ENCODE measurements around the gene CHRNA9. TPM values are rescaled to one million over a fixed set of nuclear protein-coding genes. Genes with fewer than 3 reads are reported as not detected.
A peak's percentile ranks its signal among the peaks of the same experiment; 100 is the strongest.

Gene CHRNA9
- total RNA-seq, 2 experiments from 2014 or later, result not detected

- Histone ChIP-seq H3K4me1 (ENCODE audit: insufficient read depth, low read length, poor library complexity, severe bottlenecking) (peaks cover 67% of the 10 kb centered on the region), H3K27ac (ENCODE audit: low read depth, low read length, poor library complexity, severe bottlenecking) (peak overlapping the region; percentile 98), H4K20me1 (ENCODE audit: insufficient read depth, low read length) (no peaks in the 10 kb centered on the region), H3K79me2 (ENCODE audit: insufficient read depth, low read depth, low read length) (no peaks in the 10 kb centered on the region; the same call in 1 of the 2 replicates), H3K9me3 (ENCODE audit: low read length) (peaks cover 13% of the 10 kb centered on the region), H3K4me2 (ENCODE audit: low read length) (peak overlapping the region; percentile 89), H3K4me3 (ENCODE audit: low read depth, low read length, poor library complexity, severe bottlenecking) (peak overlapping the region; percentile 11), H3K36me3 (ENCODE audit: insufficient read depth, low read length) (no peaks in the 10 kb centered on the region; the same call in 1 of the 2 replicates), H3K9me2 (ENCODE audit: insufficient read depth, low read length) (no peaks in the 10 kb centered on the region), H2AFZ (ENCODE audit: low read length) (peak overlapping the region; percentile 49)
- ChIA-PET POLR2A (interaction anchor here (0.5 to 1.3 kb wide), 6 partner anchors 12 to 219 kb away, joined by 3 to 8 read pairs (median 3); no protein-coding TSS in a partner anchor), CTCF (ENCODE audit: unreplicated experiment) (no interaction called here)
- no peak for TF ChIP-seq EZH2phosphoT487 (IDR thresholded peaks at IDR 0.05; ENCODE audit: borderline replicate concordance, low read depth, low read length)
- TF ChIP-seq, protein P1, sequence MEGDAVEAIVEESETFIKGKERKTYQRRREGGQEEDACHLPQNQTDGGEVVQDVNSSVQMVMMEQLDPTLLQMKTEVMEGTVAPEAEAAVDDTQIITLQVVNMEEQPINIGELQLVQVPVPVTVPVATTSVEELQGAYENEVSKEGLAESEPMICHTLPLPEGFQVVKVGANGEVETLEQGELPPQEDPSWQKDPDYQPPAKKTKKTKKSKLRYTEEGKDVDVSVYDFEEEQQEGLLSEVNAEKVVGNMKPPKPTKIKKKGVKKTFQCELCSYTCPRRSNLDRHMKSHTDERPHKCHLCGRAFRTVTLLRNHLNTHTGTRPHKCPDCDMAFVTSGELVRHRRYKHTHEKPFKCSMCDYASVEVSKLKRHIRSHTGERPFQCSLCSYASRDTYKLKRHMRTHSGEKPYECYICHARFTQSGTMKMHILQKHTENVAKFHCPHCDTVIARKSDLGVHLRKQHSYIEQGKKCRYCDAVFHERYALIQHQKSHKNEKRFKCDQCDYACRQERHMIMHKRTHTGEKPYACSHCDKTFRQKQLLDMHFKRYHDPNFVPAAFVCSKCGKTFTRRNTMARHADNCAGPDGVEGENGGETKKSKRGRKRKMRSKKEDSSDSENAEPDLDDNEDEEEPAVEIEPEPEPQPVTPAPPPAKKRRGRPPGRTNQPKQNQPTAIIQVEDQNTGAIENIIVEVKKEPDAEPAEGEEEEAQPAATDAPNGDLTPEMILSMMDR (conservative IDR thresholded peaks at IDR 0.05; ENCODE audit: low read length), result peak; percentile 58; the same call in 1 of the 2 replicates
- intact Hi-C loops (cut with micrococcal nuclease; ENCODE audit: unreplicated experiment), result loop anchor here (2.0 to 10.0 kb wide), 4 partner anchors 55 to 775 kb away; partner anchors contain the start of gene UGDH
- peak; percentile 63 for DNase-seq (ENCODE audit: low spot score)
- no TSS peak for BruUV-seq (replicated peaks)
Measured at GRCh38 chr4:40299811-40300292, 35.3 kb upstream of the CHRNA9 start.

- no TSS peak for BruUV-seq (replicated peaks)
- TF ChIP-seq, protein P1 (conservative IDR thresholded peaks at IDR 0.05; ENCODE audit: low read length), result 0 out of 2 replicates have a peak, but pooled peaks have one; percentile 31
- no peak for TF ChIP-seq EZH2phosphoT487 (IDR thresholded peaks at IDR 0.05; ENCODE audit: borderline replicate concordance, low read depth, low read length)
- peak overlapping the region; percentile 59 for H3K4me3 ChIP-seq (ENCODE audit: low read depth, low read length, poor library complexity, severe bottlenecking)
- CTCF ChIA-PET (ENCODE audit: unreplicated experiment), result interaction anchor here (1.2 kb wide), 1 partner anchor 78 kb away, joined by 3 read pairs; no protein-coding TSS in a partner anchor
- POLR2A ChIA-PET, result interaction anchor here (0.5 to 1.7 kb wide), 8 partner anchors 11 to 218 kb away, joined by 3 to 8 read pairs (median 3); no protein-coding TSS in a partner anchor
- H3K4me2 ChIP-seq (ENCODE audit: low read length), result peak overlapping the region; percentile 89
- H3K36me3 ChIP-seq (ENCODE audit: insufficient read depth, low read length), result no peaks in the 10 kb centered on the region; the same call in 1 of the 2 replicates
- peak overlapping the region; percentile 56 for H2AFZ ChIP-seq (ENCODE audit: low read length)
- peak; percentile 37 for DNase-seq (ENCODE audit: low spot score)
- no peaks in the 10 kb centered on the region for H3K9me2 ChIP-seq (ENCODE audit: insufficient read depth, low read length)
- H3K4me1 ChIP-seq (ENCODE audit: insufficient read depth, low read length, poor library complexity, severe bottlenecking), result peaks cover 74% of the 10 kb centered on the region
- H3K9me3 ChIP-seq (ENCODE audit: low read length), result peaks cover 11% of the 10 kb centered on the region
- H3K27ac ChIP-seq (ENCODE audit: low read depth, low read length, poor library complexity, severe bottlenecking), result peak overlapping the region; percentile 98
- no peaks in the 10 kb centered on the region for H4K20me1 ChIP-seq (ENCODE audit: insufficient read depth, low read length)
- intact Hi-C loops (cut with micrococcal nuclease; ENCODE audit: unreplicated experiment), result loop anchor here (1.0 to 10.0 kb wide), 5 partner anchors 56 to 776 kb away; partner anchors contain the start of gene UGDH
- H3K79me2 ChIP-seq (ENCODE audit: insufficient read depth, low read depth, low read length), result no peaks in the 10 kb centered on the region; the same call in 1 of the 2 replicates
Measured at GRCh38 chr4:40300371-40301162, 34.6 kb upstream of the CHRNA9 start.
